Skin epidermis (tissue), 12 donors: ENCODE results near the gene FRS2.
"Not testable (repeated sequence)": the region's sequence is repeated elsewhere in the genome, so short reads cannot be mapped to it uniquely, and the experiment has no call there.

ENCODE experiments used
- H3K27ac ChIP-seq, 21 experiments: fragments of 200-600 bp; sonication (generic) in 11 of 21; one replicate each; pipeline ENCODE4 v1.5.0; 2020; ENCODE audit warnings: mild to moderate bottlenecking in 3 of 21, inconsistent platforms in 2 of 21, moderate library complexity in 2 of 21
- H3K4me3 ChIP-seq, 7 experiments: fragments of 200-600 bp; sonication (generic) in 2 of 7; one replicate each; pipeline ENCODE4 v1.5.0; 2020; ENCODE audit warnings: inconsistent platforms in 2 of 7, mild to moderate bottlenecking in 2 of 7, moderate library complexity in 1 of 7

The FRS2 gene

DNA sequence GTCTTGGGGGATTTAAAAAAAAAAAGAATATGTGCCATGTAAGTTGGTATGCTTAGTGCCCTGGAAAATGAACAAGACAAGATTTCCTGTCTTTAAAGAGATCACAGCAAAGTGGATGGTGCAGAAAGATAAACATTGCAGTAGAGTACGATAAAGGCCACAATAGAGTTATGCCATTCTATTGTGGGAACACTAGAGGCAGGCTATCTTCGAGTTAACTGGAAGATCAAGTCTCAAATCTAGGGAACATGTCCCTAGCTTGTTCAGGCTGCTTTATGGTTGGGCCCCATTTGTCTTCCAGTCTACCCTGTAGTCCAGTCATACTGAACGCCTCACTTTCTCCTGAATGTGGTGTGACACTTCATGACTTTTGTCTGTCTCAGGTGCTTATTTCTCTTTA is 96.4 kb downstream of the FRS2 start:
- no peak overlapping the region for H3K4me3 ChIP-seq
- no peak overlapping the region for H3K27ac ChIP-seq

DNA sequence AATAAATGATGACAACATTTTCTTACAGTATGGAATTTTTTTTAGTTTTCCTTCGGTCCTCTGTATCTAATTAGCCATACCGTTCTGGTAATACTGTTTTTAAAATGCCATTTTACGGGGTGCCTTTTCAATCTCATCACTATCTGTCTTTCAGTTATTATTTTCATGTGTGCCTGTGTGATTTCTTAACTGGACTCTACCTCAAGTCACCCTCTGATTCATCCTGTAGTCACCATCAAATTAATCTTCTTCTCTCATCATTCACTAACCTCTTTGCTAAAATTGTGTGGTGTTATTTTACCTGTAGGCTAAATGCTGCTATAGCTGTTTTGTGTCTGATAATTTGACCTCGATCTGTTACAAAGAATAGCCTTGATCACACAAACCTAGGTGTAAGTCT is 99.0 kb downstream of the FRS2 start:
- H3K4me3 ChIP-seq = no peak overlapping the region
- H3K27ac ChIP-seq = peak overlapping the region in 1 of 21 experiments; percentile 29

DNA sequence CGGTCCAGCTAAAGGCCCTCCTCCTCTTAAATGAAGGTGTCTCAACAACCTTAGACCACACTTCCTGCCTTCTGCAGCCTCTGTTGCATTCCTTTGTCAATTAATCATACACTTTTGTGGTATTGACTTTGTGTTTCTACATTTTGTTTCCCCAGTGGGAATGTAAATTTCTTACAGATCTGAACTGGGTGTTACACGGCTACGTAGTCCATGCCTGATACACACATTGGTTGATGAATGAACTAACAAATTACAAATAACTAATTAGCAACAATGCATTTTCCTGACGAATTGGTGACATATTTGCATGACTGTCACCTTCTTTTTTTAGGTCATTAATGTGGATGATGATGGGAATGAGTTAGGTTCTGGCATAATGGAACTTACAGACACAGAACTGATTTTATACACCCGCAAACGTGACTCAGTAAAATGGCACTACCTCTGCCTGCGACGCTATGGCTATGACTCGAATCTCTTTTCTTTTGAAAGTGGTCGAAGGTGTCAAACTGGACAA is 99.9 kb downstream of the FRS2 start:
- peak overlapping the region in 1 of 21 experiments; percentile 29 for H3K27ac ChIP-seq
- H3K4me3 ChIP-seq = no peak overlapping the region

DNA sequence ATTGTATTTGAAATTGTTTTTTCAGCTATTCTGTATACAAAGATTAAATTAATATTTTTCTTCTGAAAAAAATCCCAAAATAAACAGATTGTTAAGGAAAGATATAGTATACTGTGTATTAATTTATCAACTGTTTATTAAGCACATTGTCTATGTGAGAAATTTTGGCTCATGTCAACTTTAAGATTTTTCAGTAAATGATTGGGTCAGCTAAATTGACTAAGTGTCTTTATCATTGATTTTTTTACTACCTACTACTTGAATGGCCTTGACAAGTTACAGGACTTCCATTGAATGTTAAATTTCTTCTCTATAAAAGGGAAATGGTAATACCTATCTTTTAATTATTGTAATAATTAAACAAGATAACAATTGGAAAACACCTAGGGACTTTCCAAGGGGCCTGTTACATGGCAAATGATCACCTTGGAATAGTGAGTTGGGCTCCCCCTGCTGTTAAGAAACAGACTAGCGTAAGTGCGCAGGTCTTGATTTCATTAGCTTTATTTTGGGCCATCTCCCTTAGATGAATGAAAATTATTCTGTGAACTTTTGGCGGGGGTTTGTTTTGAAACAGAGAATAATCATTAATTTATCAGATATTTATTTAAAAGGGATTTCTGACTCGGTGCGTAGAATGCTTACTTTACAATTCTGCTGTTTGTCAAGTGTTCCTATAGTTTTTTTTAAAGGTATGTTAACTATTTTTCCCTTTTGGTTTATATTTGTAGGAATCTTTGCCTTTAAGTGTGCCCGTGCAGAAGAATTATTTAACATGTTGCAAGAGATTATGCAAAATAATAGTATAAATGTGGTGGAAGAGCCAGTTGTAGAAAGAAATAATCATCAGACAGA is 100.6 kb downstream of the FRS2 start:
- no peak overlapping the region for H3K27ac ChIP-seq

DNA sequence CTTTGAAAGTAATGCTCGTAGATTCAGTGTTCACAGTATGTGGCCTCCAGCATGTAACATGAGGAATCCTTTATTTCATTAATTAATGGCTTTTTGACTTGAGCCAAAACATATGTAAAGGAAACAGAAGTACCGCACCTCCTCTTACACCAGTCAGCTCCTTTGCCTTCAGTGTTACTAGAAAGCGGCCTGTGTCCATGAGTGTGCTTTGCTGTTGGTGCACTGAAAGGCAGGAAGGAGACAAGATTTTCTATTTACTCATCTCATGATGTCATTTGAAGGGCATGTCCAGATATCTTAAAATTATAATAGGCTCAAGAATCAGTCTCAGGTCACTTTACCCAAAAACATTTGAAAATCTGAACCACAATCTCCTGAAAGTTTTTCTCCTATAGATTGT is 105.2 kb downstream of the FRS2 start:
- Histone ChIP-seq H3K27ac (no peak overlapping the region), H3K4me3 (no peak overlapping the region)

More for the DNA sequence above, 100.6 kb downstream of the FRS2 start:
- H3K4me3 ChIP-seq = no peak overlapping the region

DNA sequence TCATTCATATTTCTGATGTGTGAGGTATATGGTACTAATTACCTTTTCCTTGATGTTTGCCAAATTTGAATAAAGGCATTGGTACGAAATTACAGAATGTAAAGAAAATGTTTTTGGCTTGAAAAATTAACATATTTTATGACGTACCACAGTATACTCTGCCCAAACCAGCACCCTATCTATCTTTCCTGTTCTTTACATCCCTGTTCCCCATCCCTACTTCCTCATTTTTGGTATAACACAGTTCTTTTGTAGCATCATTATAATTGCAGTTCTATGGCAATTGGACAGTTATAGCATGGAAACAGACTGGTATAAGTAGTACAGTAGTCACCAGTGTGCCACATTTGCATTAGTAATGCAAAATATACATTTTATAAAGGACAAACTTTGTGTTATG is 108.1 kb downstream of the FRS2 start:
- H3K27ac ChIP-seq = no peak overlapping the region
- no peak overlapping the region for H3K4me3 ChIP-seq

DNA sequence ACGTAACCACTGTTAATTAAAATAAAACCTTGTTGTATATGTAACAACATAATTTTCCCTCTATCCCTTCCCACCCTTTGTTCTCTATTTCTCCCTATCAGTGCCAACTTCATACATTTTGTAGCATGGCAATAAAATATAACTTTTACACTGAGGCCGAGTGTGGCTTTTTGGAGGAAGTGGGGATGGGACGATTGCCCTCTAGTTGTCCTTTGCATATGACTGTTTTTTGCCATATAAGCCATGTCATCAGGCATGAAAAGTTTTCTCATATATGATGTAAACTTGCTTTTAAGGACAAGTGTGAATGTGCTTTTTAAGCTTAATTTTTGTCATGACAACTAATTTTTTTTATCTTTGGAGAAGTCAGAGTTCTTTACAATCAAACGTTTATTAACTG is 108.8 kb downstream of the FRS2 start:
- H3K4me3 ChIP-seq = no peak overlapping the region
- H3K27ac ChIP-seq = no peak overlapping the region

DNA sequence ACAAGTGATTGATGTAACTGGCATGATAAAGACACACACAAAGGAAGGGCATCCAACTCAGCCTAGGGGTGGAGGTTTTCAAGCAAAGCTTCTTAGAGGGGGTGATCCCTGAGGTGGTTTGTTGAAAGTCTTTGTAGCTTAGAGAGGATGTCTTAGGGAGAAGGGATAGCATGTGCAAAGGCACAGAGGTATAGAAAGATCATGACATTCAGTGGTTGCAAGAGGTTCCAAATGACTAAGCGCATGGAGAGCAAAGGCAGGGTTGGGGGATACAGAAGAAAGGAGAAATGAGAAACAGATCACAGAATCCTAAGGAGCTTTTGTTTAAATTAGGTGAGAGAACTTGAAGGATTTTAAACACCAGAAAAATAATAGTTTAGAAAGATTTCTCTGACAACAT is 109.9 kb downstream of the FRS2 start:
- Histone ChIP-seq H3K4me3 (no peak overlapping the region), H3K27ac (no peak overlapping the region)

DNA sequence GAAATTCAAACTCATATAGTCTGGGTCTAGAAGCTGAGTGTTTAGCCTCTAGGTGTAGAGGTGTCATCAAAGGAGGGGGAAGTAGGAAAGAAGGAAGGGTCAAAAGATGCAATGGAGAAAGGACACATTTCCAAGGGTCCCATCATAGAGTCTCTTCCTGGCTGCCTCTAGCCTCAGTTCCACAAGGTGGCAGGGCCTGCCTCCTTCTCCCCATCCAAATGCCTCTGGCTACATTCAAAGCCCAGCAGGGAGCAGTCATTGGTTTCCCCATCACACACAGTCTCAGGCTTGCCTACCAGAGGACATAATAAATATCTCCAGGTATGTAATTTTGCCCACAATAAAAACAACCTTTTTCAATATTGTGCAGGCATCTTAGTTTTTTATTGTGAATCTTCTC is 113.0 kb downstream of the FRS2 start:
- Histone ChIP-seq H3K4me3 (no peak overlapping the region), H3K27ac (no peak overlapping the region)

DNA sequence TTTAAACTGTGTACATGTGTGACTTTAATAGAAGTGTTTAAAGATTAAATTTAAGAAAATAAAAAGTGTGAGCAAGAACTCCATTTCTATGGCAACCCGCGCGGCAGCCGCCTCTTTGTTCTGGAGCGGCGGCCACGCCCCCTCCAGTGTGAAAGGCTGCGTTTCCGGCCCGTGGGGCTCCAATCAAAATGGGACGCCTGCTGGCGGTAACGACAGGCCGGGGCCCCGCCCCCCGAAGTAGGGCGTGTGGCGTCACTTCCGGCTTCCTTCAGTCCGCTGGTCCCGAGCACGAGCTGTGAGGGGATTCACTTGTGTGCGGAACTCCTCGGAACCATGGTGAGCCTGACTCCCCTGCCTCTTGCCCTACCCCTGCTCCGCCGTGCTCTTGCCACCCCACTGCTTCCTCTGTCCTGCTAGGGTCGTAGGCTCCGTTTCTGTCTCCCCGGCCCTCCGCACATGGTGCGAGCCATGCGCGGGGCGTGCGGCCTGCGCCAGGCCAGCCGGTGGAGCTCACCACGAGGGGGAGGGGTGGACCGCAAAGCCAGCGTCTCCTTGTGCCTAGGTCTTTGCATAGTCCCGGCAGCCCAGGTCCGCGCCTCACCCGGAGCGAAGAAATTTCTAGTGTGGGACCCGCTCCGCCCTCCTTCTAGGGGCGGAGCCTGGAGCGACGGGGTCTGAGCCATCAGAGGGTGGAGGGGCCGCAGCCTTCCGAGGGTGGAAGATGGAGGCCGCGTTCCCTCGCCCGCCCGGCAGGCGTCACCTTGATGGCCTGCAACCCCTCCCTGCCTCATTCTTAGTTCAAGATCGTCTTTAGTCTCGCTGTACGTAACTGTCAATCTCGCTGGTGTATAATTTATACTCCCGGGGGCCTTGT is 115.2 kb downstream of the FRS2 start, which contains the start of gene CCT2:
Gene CCT2, plus strand, starts transcription at position 271 of the 874 bp plus-strand sequence. Its CDS starts 63 bp downstream, at position 334.
- Histone ChIP-seq H3K4me3 (peak within 1 kb of the TSS; percentile 60 to 99 (median 95)), H3K27ac (peak within 1 kb of the TSS; percentile 69 to 97 (median 92))

DNA sequence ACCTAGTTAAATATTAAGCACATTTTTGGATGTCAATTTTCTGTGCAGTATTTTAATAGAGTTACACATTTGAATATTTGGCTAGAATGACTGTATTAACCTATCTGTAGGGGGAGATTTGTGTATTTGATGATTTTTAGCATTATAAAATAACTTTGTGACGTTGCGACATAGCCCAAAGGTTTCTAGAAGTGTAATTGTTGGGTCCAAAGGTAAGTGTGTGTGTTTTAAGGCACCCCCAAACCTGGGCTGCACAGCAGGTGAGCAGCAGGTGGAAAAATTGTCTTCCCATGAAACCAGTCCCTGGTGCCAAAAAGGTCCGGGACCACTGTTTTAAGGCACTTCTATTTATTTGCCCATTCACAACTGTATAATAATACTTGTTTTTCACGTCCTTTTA is 118.3 kb downstream of the FRS2 start:
- Histone ChIP-seq H3K4me3 (no peak overlapping the region), H3K27ac (no peak overlapping the region)

DNA sequence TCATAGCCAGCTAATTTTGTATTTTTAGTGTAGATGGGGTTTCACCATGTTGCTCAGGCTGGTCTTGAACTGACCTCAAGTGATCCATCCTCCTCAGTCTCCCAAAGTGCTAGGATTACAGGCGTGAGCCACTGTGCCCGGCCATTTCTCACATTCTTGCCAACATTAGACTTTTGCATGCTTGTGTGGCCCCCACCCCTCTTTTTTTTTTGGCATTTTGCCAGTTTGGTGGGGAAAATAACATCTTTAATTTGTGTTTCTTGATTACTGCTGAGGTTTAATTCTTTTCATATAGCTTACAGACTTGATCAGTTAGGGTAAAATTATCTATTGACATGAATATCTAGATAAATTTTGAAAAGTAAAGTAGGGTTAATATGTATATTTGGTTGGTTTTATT is 118.9 kb downstream of the FRS2 start:
- no peak overlapping the region for H3K27ac ChIP-seq
- no peak overlapping the region for H3K4me3 ChIP-seq

DNA sequence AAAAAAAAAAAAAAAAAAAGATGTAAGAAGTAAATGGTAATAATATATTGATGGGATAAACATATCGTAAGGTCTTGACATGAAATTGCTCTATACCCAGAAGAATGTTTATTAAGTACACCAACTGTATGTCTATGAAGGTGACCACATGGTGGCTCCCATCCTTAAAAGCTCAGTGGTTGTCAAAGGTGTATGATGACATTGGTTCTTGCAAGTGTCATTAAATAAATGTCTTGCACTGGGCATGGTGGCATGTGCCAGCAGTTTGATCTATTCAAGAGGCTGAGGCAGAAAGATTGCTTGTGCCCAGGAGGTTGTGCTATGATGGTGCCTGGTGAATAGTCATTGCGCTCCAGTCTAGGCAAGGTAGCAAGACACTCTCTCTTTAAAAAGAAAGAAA is 125.5 kb downstream of the FRS2 start:
- no peak overlapping the region for H3K4me3 ChIP-seq
- no peak overlapping the region for H3K27ac ChIP-seq

DNA sequence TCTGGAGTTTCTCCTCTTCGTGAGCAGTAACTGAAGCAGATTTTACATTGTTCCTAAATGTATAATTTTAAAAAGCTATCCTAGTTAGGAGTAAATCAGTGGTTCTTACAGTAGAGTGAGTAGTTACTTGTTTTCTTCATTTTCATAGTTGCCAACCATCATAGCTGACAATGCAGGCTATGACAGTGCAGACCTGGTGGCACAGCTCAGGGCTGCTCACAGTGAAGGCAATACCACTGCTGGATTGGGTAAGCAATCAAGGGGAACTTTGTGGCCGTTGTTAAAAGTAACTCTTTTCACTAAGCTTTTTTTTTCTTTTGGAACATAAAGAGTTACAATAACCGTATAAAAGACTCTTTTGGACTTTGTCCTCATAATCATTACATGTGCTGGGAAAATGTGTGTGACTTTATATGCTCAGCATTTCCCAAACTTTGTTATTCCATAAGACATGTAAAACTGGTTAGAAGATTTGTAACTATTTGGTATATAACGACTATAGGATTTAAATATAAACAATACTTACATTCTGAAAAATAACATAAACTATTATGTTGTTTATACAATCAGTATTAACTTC is 128.1 kb downstream of the FRS2 start:
- H3K27ac ChIP-seq = no peak overlapping the region

DNA sequence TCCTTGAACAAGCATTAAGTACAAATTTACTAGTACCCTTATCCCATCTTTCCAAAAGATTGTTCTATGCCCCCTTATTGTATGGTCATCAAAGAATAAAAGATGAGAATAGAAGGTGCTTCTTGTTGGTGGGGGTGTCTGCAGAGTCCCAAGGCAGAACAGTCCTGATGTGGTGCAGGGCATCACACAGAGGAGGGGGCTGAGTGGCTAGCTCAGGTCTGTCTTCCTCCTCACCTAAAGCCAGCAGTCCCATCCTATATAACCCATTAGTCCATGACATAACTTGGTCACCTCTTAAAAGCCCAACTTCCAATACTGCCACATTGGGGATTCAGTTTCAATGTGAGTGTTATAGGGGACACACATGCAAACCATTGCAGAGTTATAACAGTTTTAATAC is 130.6 kb downstream of the FRS2 start:
- Histone ChIP-seq H3K27ac (no peak overlapping the region), H3K4me3 (no peak overlapping the region)

More for the DNA sequence above, 128.1 kb downstream of the FRS2 start:
- H3K4me3 ChIP-seq = no peak overlapping the region

DNA sequence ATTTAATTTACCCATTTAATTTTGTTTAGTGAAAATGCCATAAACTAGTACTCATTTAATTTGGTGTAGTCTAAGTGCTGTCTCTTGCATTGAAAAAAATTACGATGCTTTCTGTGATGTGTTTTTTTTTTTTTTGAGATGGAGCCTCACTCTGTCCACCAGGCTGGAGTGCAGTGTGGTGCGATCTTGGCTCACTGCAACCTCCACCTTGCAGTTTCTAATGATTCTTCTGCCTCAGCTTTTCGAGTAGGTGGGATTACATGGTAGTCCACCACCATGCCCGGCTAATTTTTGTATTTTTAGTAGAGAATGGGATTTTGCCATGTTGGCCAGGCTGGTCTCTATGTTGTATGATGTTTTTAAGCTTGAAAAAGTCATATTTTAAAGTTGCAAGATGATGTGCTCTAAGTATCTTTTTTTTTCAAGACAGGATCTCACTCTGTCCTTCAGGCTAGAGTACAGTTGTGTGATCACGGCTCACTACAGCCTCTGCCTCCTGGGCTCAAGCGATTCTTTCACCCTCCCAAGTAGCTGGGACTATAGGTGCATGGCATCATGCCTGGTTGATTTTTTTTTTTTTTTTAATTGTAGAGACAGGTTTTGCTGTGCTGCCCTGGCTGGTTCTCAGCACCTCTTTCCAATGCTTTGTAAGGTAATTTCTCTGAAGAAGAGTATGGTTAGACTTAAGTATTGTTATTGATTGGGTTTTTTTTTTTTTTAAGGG is 131.9 kb downstream of the FRS2 start:
- Histone ChIP-seq H3K4me3 (no peak overlapping the region), H3K27ac (no peak overlapping the region)

DNA sequence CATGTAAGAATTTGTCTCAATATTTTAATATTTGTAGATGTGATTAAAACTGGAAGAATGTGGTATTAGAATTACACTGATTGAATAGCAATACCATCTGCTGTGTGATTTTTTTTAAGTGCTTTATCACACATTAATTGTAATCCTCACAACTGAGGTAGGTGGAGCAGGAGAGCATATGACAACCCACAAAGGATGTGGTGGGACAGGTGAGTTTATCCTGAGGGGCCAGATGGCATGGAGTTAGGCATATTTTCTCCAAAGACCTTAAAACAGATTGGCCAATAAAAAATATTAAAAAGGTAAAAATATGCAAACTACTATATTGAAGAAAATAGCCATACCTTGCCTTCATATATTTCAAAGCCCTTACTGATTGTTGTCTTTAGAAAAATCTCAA is 132.8 kb downstream of the FRS2 start:
- Histone ChIP-seq H3K27ac (no peak overlapping the region), H3K4me3 (no peak overlapping the region)

DNA sequence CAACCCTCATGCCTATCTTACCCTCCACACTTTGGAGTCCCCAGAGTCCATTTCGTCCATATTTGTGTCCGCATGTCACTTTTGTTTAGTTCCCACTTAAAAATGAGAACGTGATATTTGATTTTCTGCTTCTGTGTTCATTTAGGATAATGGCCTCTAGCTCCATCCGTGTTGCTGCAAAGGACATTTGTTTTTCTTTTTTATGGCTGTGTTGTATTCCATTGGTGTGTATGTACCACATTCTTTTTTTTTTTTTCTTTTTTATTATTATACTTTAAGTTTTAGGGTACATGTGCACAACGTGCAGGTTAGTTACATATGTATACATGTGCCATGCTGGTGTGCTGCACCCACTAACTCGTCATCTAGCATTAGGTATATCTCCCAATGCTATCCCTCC is 133.4 kb downstream of the FRS2 start:
- H3K27ac ChIP-seq, H3K4me3 ChIP-seq: not testable (repeated sequence)

DNA sequence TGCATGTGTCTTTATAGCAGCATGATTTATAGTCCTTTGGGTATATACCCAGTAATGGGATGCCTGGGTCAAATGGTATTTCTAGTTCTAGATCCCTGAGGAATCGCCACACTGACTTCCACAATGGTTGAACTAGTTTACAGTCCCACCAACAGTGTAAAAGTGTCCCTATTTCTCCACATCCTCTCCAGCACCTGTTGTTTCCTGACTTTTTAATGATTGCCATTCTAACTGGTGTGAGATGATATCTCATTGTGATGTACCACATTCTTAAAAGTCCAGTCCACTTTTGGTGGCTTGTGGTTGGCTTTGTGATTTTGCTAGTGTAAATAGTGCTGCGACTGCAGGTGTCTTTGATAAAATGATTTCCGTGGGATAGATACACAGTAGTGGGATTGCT is 134.1 kb downstream of the FRS2 start:
- not testable (repeated sequence) for H3K27ac ChIP-seq, H3K4me3 ChIP-seq

DNA sequence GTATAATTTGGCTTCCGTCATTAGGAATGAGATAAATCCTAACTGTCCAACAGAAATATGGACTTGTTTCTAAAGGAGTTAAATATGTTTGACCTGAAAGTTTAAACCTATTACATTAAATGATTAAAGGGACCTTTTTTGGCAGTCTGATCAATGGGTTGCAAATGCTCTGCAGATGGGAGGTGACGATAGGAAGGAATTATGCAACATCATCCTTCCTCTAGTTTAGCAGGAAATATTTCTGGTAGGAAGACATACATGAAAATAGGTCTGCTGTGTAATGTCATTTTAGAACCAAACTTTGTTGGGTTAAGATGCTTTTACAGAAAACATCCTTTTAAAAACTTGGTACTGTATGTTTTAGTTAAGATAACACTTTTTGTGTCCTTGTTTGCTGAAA is 137.9 kb downstream of the FRS2 start:
- no peak overlapping the region for H3K27ac ChIP-seq
- H3K4me3 ChIP-seq = no peak overlapping the region
